Skeletal muscle satellite cell (primary cell): ENCODE measurements around the gene KRTAP16-1.

Experiments used
- H3K27me3 ChIP-seq: 2 replicates; pipeline ENCODE4 v1.7.0; 2013; ENCODE audit warnings: low read length; ENCODE audit not compliant: control insufficient read depth, insufficient read depth
- H3K36me3 ChIP-seq: 2 replicates; pipeline ENCODE4 v1.7.0; 2013; ENCODE audit warnings: mild to moderate bottlenecking, control low read depth, low read length; ENCODE audit not compliant: insufficient read depth
- H3K4me1 ChIP-seq: 2 replicates; pipeline ENCODE4 v1.7.0; 2013; ENCODE audit warnings: low read length; ENCODE audit not compliant: control insufficient read depth, insufficient read depth
- H3K4me2 ChIP-seq: 2 replicates; pipeline ENCODE4 v1.7.0; 2013; ENCODE audit warnings: mild to moderate bottlenecking, low read length
- H3K4me3 ChIP-seq: 2 replicates; pipeline ENCODE4 v1.7.0; 2013; ENCODE audit warnings: low read length
- H3K9ac ChIP-seq: 2 replicates; pipeline ENCODE4 v1.7.0; 2013; ENCODE audit warnings: mild to moderate bottlenecking, low read depth, low read length, moderate library complexity
- H3K9me3 ChIP-seq: replicated peaks from 2 replicates; pipeline ENCODE4 v1.7.0; 2013; ENCODE audit warnings: mild to moderate bottlenecking, control low read depth, low read length

Gene KRTAP16-1

GRCh38 chr17:41315204-41315794 lies 6.2 kb upstream of the KRTAP16-1 start, which contains the start of gene KRTAP17-1:
Gene KRTAP17-1, minus strand, starts transcription at chr17:41315710. Its CDS starts 60 bp downstream, at chr17:41315650.
- Histone ChIP-seq H3K27me3 (peaks cover 3% of the 10 kb centered on the region), H3K4me3 (no peak within 1 kb of the TSS), H3K9me3 (no peaks in the 10 kb centered on the region), H3K4me1 (no peaks in the 10 kb centered on the region), H3K4me2 (no peak within 1 kb of the TSS), H3K36me3 (no peaks in the 10 kb centered on the region), H3K9ac (no peak within 1 kb of the TSS)

DNA sequence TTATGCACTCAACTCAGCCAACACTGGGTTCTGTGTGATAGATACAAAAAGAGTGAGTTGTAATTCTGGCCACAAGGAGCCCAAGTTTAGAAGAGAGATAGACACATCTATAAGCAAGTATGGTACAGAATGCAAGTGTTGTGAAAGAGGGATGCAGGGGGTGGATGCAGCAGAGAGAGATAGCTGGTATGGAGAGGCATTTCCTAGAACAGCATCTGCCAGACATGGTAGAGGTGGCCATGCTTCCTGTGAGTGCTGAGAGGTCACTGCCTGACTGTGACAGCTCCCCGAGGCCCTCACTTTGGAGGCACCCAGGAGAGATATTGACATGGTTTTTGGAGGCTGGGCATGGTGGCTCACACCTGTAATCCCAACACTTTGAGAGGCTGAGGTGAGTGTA lies 2.0 kb upstream of the KRTAP16-1 start:
- H3K4me1 ChIP-seq: peaks cover 20% of the 10 kb centered on the region
- H3K9me3 ChIP-seq: no peaks in the 10 kb centered on the region
- H3K36me3 ChIP-seq: no peaks in the 10 kb centered on the region
- H3K4me2 ChIP-seq: no peak overlapping the region
- peaks cover 3% of the 10 kb centered on the region for H3K27me3 ChIP-seq
- no peak overlapping the region for H3K9ac ChIP-seq
- H3K4me3 ChIP-seq: no peak overlapping the region

DNA sequence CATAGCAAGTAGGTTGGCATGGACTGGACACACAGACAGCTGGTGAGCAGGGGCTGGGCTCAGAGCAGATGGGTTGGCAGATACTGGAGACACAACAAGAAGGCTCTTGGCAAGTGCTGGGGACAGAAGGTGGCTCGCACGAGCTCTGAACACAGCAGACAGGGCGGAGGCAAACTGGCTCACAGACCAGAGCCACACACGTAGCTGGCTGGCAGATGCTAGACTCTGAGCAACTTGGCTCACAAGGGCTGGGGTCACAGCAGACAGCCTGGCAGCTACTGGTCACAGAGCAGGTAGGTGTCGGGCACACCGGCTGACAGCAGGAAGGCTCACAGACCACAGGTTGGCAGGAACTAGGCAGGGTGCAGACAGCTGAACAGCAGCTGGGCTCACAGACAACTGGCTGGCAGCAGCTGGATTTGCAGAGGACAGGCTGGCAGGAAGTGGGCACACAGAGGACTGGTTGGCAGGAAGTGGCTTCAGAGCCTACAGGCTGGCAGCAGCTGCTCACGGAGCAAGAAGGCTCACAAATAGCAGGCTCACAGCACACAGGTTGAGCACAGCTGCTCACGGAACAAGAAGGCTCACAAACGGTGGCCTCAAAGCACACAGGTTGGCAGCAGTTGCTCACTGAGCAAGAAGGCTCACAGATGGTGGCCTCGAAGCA lies 725 bp downstream of the KRTAP16-1 start:
- H3K9ac ChIP-seq: no peak overlapping the region
- peaks cover 20% of the 10 kb centered on the region for H3K4me1 ChIP-seq
- no peaks in the 10 kb centered on the region for H3K9me3 ChIP-seq
- H3K4me2 ChIP-seq: peak overlapping the region; percentile 74
- H3K27me3 ChIP-seq: no peaks in the 10 kb centered on the region
- H3K4me3 ChIP-seq: peak overlapping the region; percentile 55
- H3K36me3 ChIP-seq: no peaks in the 10 kb centered on the region

GRCh38 chr17:41307647-41308046 lies 1.5 kb downstream of the KRTAP16-1 start:
- no peaks in the 10 kb centered on the region for H3K9me3 ChIP-seq
- H3K9ac ChIP-seq: no peak overlapping the region
- H3K4me2 ChIP-seq: peak overlapping the region; percentile 74
- H3K4me1 ChIP-seq: peaks cover 20% of the 10 kb centered on the region
- H3K27me3 ChIP-seq: no peaks in the 10 kb centered on the region
- H3K4me3 ChIP-seq: peak overlapping the region; percentile 55
- H3K36me3 ChIP-seq: no peaks in the 10 kb centered on the region

- Histone ChIP-seq H3K36me3 (no peaks in the 10 kb centered on the region), H3K9me3 (no peaks in the 10 kb centered on the region), H3K4me1 (peaks cover 20% of the 10 kb centered on the region), H3K4me3 (no peak overlapping the region), H3K4me2 (no peak overlapping the region), H3K27me3 (no peaks in the 10 kb centered on the region), H3K9ac (no peak overlapping the region)
Measured at GRCh38 chr17:41304091-41304490, 5.0 kb downstream of the KRTAP16-1 start.

DNA sequence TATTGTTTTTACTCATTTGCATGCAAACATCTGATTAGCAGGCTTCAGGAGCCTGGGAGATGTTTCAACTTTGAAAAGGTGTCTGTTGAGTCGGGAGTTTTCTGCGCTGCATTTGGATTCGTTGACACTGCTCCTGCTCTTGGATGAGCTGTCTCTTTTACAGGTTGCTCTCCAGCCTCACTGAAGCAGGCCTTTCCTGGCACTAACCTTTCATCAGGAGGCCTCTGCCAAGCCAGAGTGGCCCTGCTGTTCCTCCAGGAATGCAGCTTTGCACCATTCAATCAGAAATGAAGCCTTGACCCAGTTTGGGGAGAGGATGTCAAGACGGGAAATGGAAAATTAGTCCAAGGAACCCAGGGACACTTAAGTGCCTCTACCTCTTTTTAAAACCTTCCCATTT lies 6.1 kb downstream of the KRTAP16-1 start:
- Histone ChIP-seq H3K27me3 (no peaks in the 10 kb centered on the region), H3K9me3 (no peaks in the 10 kb centered on the region), H3K4me2 (no peak overlapping the region), H3K36me3 (no peaks in the 10 kb centered on the region), H3K4me3 (no peak overlapping the region), H3K4me1 (peaks cover 9% of the 10 kb centered on the region), H3K9ac (no peak overlapping the region)

- no peak within 1 kb of the TSS for H3K9ac ChIP-seq
- no peak within 1 kb of the TSS for H3K4me2 ChIP-seq
- peaks cover 1% of the 10 kb centered on the region for H3K4me1 ChIP-seq
- no peaks in the 10 kb centered on the region for H3K9me3 ChIP-seq
- H3K27me3 ChIP-seq: no peaks in the 10 kb centered on the region
- no peaks in the 10 kb centered on the region for H3K36me3 ChIP-seq
- no peak within 1 kb of the TSS for H3K4me3 ChIP-seq
Measured at GRCh38 chr17:41301916-41302901, 6.9 kb downstream of the KRTAP16-1 start, which contains the start of gene KRTAP29-1. Gene KRTAP29-1, minus strand, starts transcription at chr17:41302851. Its CDS starts 0 bp downstream, at chr17:41302851.

DNA sequence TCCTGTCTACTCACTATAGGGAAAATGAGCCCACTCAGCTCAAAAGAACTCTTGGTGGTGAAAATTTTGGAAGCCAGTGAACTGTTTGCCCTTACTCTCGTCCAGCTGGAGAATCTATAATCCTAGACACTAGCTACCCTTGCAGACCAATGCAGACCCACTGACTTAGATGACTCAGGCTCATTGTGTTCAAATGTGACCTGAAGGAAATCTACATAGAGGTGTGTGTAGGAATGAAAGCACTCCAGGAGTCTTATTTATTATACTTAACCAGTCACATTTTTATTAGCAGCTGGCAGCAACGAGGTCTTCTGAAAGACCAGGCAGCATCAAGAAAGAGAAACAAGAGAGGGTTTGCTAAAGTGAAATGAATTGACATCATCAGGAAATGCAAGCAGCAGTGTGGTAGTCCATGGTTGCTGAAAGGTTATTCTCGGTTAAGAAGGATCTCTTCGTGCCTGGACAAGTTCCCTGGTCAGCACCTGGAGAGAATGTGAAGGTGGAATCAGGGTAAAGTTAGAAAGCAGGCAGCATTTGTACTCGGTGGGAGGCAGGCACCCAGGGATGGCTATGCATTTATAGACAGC lies 7.8 kb downstream of the KRTAP16-1 start:
- Histone ChIP-seq H3K4me2 (no peak overlapping the region), H3K36me3 (no peaks in the 10 kb centered on the region), H3K4me3 (no peak overlapping the region), H3K4me1 (no peaks in the 10 kb centered on the region), H3K9me3 (no peaks in the 10 kb centered on the region), H3K9ac (no peak overlapping the region), H3K27me3 (no peaks in the 10 kb centered on the region)

DNA sequence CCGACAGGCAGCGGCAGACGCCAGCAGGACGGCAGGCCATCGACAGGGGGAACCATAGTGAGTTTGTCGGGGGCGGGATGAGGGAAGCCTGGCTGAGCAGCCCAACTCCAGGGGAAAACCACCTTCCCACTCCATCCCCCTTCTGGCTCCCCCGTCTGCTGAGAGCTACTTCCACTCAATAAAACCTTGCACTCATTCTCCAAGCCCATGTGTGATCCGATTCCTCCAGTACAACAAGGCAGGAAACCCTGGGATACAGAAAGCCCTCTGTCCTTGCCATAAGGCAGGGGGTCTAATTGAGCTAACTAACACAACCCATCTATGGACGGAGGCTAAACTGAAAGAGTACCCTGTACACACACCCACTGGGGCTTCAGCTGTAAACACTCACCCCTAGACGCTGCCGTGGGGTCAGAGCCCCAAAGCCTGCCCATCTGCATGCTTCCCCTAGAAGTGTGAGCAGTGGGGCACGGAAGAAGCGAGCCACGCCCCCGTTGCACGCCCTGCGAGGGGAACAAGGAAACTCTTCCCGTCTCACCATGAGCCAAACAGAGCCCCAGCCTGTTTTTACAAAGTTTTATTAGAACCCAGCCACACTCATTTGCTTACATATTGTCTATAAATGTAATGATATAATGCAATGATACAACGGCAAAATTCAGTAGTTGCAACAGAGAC lies 10.5 kb downstream of the KRTAP16-1 start:
- Histone ChIP-seq H3K4me1 (no peaks in the 10 kb centered on the region), H3K4me2 (no peak overlapping the region), H3K9me3 (no peaks in the 10 kb centered on the region), H3K36me3 (no peaks in the 10 kb centered on the region), H3K4me3 (no peak overlapping the region), H3K9ac (no peak overlapping the region), H3K27me3 (no peaks in the 10 kb centered on the region)

- Histone ChIP-seq H3K4me2 (no peak overlapping the region), H3K9ac (no peak overlapping the region), H3K9me3 (no peaks in the 10 kb centered on the region), H3K4me1 (no peaks in the 10 kb centered on the region), H3K4me3 (no peak overlapping the region), H3K27me3 (no peaks in the 10 kb centered on the region), H3K36me3 (no peaks in the 10 kb centered on the region)
Measured at GRCh38 chr17:41296846-41297245, 12.3 kb downstream of the KRTAP16-1 start.
